CD4-positive, alpha-beta T cell treated with Interleukin-4 for 4 hours (primary cell): Measurements from ENCODE around the gene MRPL52.
"Not testable (repeated sequence)": the region's sequence is repeated elsewhere in the genome, so short reads cannot be mapped to it uniquely, and the experiment has no call there.

ENCODE experiments used
- DNase-seq: peaks from one replicate; pipeline ENCODE4 v3.0.0-alpha.2; 2020

Gene MRPL52

DNA sequence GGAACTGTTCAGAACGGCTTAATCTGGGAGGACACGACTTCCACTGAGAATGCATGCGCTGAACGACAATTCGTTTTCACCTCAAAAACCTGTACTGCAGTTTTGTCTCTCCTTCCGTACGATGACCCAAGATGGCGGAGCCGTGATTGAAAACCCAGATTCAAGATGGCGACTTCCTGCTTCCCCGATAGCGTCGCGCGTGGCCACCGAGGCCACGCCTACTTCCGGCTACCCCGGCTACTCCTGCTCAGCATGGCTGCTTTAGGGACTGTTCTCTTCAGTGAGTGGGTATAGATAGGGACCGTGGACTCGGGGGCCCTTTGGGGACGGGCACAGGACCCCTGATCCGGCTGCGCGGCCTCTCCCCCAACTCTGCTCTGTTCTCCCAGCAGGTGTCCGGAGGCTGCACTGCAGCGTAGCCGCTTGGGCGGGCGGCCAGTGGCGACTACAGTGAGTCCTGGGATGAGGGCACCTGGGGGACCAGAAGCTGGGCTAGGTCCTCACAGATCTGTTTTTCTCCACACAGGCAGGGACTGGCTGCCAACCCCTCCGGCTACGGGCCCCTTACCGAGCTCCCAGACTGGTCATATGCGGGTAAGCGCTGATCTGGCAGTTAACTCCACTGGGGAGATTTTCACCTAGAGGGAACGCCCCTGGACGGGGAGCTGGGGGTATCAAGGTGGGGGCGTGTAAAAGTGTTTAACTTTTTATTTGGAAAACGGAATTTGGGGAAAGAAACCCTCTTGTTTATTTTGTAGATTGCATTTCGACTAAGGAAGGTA lies at the start of gene MRPL52:
Gene MRPL52, plus strand, starts transcription at position 227 of the 782 bp plus-strand sequence. Its CDS starts 26 bp downstream, at position 253.
- peak; percentile 91 for DNase-seq

DNA sequence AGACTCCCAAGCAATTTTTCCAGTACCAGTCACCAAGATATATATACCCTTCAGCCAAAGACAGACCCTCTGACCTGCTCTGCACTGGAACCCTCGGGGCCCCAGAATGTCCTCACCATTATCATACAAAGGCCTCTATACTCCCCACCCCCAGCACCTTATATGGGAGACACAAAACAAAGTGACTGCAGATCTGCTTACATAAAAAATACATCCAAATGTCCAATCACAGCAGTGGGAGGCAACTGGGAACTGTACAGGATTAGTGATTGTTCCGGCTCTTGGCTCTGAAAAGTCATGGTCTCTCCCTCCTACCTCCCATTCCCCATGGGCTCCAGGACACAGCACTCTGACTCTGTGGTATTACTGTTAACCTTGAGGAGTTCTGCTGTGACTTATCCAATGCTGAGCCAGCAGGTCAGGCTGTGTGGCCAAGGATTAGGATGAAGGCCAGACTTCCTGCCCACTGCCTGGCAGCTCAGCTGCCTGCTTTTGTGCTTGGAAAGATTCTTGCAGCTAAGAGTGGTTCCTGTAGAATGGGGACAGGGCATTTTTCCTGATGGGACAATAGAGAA lies 49.5 kb upstream of the MRPL52 start:
- no peak for DNase-seq

DNA sequence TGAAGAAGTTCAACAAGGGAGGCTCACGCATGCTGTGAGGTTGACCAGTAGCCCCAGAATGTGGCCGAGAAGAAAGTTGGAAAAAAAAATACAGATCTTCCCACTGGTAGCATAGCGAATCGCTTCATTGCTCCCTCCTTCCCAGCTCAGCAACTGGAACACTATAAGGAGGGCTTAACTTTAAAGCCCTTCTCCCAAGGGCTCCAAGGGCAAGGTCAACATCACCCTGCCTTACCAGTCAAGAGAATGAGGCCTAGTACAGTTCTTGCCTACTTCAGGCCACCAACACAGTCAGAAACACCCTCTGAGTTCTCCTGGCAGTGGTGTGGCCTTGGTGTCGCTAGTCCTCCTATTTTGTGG lies 48.8 kb upstream of the MRPL52 start:
- DNase-seq: no peak

DNA sequence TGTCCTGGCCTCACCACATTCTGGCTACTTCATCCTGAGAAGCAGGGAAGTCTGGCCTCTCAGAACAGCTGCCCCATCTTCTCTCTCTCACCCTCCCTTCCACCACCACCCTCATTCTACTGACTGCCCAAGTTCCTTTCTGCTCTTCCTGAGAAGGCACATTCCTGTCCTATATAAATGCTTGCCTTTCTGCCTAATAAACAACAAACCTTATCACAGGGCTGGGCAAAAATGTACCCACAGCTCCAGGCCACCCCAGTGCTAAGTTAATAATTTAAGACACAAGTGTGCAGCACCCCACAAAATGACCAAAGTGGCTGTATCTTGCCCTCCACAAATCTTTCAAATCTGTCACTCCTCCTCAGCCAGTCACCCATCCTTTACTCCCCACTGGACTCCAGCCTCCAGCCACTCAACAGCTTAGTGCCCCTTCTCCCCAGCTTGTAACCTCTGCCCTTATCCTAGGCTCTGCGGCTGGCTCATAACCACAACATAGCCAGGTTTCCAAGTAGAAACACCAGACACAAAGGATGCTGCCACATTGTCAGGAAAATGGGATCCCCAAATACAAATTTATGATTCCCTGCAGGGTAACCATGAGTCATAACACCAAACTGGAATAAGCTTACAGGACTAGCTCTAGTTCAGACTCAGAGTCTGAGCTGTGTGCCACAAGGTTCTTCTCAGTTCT lies 48.2 kb upstream of the MRPL52 start:
- DNase-seq: no peak

DNA sequence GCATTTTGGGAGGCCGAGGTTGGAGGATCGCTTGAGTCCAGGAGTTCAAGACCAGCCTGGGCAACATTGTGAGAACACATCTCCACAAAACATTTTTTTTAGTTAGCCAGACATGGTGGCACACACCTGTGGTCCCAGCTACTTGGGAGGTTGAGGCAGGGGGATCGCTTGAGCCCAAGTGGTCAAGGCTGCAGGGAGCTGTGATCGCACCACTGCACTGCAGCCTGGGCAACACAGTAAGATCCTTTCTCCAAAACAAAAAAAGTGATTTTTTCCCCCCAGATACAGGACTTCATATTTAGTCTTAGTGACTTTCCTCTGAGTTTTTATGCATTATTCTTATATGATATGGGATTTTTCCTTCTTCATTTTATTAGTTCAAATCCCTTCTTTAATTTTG lies 43.0 kb upstream of the MRPL52 start:
- DNase-seq: no peak

DNA sequence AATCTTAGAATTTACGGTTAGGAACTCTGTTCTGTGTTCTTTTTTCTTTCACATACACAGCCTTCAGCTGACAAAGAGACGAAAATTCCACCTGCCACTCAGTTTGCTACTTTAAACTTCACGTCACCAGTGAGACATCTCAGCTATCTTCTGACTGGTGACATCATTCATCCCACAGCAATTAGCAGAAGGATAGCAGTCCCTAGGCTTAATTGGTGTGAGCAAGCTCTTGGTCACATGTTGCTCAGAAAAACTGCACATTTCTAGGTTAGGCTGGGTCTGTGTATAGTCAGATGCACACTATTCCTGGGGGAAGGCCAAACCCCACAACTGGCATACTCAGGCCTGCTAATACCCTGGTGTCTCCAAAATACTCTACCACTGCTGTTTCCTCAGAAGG lies 38.4 kb upstream of the MRPL52 start:
- no peak for DNase-seq

DNA sequence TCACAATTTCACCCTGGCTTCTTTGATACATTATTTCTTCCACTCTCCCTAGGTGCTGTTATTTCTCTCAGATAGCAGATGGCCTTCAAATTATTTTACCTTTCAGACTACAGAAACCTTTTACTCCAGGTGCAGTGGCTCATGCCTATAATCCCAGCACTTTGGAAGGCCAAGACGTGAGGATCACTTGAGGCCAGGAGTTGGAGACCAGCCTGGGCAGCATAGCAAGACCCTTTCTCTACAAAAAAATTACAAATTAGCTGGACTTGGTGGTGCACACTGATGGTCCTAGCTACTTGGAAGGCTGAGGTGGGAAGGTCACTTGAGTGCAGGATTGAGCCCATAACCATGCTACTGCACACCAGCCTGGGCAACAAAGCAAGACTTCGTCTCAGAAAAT lies 37.5 kb upstream of the MRPL52 start:
- no peak for DNase-seq

DNA sequence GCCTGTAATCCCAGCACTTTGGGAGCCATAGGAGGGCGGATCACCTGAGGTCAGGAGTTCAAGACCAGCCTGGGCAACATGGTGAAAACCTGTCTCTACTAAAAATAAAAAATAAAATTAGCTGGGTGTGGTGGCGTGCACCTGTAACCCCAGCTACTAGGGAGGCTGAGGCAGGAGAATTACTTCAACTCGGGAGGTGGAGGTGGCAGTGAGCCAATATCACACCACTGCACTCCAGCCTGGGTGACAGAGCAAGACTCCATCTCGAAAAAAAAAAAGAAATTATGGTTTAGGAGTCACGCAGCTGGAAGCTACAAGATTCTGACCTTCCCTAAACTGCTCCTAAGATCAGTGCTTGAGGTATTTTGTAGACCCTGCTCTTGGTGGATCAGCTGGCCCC lies 36.1 kb upstream of the MRPL52 start:
- DNase-seq: not testable (repeated sequence)

DNA sequence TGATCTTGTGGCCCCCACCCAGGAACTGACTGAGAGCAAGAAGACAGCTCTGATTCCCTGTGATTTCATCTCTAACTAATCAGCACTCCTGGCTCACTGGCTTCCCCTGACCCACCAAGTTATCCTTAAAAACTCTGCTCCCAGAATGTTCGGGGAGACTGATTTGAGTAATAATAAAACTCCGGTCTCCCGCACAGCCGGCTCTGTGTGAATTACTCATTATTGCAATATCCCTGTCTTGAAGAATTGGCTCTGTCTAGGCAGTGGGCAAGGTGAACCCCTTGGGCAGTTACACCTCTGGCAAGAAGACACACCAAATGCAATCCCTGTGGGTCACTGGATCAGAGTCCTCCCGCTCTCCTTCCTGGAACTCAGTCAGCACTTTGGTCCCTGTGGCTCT lies 35.7 kb upstream of the MRPL52 start:
- DNase-seq: no peak

DNA sequence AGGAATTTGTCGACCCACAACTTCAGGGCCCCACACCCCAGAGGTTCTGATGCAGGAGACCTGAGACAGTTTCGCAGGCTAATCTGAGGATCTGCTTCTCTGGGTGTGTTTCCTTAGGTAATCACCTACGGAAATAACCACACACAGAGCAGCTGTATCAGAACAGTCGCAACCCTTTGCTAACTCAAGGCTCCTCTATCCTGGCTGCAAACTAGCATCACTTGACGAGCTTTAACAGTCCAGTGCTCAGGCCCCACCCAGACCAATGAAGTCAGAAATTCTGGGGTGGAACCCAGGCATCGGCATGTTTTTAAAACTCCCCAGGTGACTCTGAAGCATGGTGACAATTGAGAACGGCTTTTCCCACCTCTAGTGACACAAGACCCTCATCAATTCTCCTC lies 35.1 kb upstream of the MRPL52 start:
- DNase-seq: no peak

DNA sequence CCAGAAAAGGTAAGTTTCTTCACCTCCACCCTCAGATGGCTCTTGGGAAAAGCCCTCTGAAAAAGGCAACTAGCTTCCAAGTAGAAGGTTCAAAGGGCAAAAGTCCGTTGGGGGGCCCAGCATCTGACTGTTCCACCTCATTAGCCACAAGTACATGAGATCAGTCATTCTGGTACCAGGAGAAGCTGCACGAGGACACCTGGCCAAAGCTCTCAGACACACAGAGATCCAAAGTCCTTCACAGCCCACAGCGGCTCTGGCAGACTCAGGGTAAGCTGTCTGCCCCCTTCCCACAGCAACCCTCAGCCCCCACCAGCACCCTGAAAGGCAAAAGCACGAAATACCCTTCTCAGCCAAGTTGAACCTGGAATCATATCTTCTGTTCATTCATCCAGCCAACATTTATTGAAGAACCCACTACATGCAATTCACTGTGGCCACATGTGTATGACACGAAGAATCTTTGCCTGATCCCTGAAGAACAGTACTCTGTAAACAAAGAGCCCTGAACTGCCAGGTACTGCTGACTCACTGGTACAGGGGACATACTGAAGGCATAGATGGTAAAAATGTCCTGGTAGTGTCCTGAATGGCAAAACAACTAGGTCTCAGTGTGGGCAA lies 33.5 kb upstream of the MRPL52 start:
- no peak for DNase-seq

DNA sequence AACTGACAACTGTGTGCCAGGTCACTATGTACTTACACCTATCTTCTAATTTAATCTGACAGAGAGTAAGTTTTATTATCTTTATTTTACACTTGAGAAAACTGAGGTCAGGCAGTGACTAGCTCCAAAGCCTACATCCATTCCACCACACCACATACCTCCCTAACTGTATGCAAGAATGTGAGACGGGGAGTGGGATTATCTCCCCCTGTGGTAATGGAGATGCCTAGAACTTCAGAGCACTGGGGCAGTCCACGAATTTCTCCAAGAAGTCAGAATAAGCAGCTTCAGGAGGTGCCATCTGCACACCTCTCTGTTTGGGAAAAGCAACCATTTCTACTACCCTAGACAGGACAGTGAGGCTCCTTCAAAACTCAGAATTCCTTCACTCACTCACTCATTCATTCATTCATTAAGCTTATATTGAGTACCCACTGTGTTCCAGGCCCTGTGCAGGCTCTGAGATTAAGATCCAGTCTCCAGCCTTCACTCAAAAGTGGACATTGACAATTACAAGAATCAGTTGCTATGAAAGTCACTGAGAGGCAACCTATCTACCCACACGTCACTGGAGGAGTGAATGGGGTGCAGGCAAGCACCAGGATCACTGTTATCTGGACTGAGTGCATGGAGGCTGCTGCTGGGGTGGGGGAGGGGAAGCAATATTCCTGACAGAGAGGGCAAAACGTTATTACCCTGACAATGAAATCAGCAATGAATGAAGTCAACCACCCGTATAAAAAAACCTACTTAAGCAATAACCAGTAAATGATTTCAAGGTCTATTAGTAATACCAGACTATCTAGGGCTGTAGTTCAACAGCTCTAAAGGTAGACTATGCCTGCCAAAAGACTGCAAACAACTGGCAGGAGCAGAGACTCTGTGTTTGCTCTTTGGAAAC lies 32.4 kb upstream of the MRPL52 start:
- DNase-seq: no peak

DNA sequence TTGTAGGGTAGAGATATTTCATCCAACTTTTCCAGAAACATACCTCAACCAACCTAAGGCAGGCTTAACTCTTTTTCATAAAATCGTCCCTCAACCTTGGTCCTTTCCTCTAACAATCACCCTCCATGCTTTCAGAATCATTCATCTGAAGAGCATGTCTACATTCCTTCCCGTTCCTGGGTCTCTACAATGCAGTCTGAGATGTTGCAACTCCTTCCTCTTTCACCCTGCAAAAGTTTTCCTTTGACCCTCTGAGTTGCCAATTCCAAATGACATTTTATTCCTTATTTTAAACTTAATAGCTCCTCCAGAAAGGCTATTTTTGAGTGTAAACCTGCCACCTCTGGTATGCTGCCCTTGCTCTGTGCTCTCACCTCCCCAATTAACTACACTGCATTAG lies 31.2 kb upstream of the MRPL52 start:
- no peak for DNase-seq

DNA sequence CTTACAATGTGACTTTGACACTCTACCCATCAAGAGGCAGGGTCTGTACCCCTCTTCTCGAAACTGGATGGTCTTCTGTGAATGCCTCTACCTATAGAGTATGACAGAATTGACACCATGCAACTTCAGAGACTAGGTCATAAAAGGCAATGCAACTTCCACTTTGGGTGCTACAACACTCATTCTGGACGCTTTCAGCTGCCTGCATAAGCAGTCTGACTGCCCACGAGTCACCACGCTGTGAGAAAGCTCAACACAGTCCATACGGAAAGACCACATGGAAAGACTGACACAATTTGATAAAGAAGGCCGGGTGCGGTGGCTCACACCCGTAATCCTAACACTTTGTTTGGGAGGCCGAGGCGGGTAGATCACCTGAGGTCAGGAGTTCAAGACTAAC lies 29.3 kb upstream of the MRPL52 start:
- no peak for DNase-seq

DNA sequence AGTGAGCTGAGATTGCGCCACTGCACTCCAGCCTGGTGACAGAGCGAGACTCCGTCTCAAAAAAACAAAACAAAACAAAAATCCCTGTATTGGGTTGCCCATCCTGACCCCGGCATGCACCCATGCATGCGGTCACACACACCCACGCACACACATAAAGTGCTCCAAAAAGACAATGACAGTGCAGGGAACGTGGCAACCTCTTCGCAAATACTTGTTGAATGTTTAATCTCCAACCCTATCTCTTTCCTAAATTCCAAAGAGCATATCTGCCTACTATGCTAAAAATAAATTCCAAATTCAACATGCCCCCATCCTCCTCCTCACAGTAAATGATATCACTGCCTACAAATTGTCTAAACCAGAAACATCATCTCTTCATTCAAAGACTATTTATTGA lies 28.0 kb upstream of the MRPL52 start:
- DNase-seq: no peak

DNA sequence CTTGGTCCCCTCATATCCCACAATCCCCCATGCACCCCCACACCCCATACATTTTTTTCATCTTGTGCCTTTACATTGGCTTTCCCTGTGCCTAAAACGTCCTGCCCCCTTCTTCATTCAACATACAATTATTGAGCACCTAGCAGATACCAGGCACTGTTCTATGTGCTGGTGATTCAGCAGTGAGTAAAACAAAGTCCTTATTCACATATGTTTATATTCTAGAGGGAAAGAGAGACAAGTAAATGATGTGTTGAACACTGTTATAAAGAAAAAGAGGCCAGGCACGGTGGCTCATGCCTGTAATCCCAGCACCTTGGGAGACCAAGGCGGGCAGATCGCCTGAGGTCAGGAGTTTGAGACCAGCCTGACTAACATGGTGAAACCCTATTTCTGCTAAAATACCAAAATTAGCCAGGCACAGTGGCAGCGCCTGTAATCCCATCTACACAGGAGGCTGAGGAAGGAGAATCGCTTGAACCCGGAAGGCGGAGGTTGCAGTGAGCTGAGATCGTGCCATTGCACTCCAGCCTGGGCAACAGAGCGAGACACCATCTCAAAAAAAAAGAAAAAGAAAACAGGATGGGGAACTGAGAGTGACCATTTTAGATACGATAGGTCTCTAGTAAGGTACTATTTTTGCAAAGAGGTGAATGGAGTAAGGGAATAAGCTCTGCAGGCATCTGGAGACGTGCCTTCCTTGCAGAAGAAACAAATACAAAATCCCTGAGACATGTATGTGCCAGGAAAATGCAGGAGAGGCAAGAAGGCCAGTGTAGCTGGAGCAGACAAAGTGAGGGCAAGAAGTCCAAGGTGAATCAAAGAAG lies 26.6 kb upstream of the MRPL52 start:
- DNase-seq: no peak

DNA sequence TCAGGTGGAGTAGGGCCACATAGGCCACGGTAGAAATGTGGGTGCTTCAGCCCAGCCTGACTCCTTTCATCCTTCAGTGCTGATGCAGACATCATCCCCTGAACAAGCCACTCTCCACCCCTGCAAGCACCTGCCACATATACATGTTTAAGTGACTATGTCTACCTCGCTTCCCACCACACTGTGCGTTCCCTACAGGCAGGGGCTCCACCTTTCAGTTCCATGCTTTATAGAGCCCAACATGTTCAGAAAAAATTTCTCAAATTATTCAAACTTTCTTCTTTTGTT lies 26.1 kb upstream of the MRPL52 start:
- no peak for DNase-seq

DNA sequence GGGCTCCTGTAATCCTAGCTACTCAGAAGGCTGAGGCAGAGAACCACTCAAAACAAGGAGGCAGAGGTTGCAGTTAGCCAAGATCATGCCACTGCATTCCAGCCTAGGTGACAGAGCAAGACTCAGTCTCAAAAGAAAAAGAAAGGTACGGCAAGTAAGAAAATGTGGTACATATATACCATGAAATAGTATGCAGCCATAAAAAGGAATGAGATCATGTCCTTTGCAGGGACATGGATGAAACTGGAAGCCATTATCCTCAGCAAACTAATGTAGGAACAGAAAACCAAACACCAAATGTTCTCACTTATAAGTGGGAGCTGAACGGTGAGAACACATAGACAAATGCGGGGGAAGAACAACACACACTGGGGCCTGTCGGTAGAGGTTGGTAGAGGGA lies 24.5 kb upstream of the MRPL52 start:
- DNase-seq: not testable (repeated sequence)

DNA sequence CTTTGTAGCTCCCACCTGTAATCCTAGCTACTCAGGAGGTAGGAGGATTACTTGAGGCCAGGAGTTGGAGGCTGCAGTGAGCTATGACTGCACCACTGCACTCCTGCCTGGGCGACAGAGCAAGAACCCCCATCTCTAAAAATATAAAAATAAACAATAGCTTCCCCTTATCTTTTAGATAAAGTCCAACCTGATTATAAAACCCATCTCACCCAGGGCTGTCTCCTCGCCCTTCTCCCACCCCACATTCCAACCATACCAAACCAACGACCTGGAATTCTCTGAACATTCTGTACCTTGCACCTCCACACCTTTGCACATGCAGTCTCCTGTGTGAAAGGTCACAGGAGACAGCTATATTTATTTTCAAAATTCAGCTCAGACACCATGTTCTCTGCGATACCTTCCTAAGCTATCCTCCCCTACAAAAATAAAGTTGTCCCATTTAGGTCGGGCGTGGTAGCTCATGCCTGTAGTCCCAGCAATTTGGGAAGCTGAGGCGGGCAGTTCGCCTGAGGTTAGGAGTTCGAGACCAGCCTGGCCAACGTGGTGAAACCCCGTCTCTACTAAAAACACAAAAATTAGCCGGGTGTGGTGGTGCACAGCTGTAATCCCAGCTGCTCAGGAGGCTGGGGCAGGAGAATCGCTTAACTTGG lies 22.1 kb upstream of the MRPL52 start:
- no peak for DNase-seq

DNA sequence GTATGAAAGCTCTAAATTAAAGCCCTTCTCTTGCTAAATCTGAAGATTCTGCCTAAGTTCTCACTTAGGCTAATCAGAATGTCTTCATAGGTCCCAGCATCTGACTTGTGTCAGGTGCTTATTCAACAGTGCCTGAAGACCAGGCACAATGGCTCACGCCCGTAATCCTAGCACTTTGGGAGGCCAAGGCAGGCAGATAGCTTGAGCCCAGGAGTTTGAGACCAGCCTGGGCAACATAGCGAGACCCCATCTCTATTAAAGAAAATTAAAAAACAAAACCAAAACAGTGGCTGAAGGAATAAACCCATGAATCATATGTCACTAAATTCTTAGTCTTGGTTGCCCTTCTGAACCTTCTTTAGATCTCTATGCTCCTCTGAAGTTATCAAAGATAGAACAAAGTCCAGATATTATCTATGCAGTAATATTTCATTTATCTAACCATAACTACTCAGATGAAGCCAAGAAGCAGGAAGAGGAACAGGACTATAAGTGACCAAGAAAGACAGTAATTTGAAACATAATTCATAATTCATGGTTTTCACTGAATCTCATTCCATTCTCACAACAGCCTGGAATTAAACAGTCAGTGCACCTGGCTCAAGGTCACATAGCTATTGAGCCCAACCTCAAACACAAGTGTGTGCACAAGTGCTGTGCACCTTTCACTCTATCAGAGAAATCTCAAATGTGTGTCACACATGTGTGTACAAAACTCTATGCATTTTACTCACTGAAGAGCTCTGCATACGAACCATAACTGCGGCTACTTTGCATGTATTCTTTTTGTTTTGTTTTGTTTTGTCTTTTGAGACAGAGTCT lies 21.1 kb upstream of the MRPL52 start:
- no peak for DNase-seq

DNA sequence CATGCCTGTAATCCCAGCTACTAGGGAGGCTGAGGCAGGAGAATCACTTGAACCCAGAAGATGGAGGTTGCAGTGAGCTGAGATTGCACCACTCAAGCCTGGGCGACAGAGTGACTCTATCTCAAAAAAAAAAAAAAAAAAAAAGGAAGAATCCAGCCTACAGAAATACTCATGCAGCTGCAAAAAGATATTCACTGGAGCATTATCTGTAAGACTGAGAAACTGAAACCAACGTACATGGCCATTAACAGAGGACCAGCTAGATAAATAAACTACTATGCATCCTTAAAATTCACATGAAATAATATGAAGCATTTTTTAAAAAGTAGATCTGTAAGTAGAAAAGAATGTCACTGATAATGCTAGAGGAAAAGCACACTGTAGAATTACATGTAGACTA lies 18.0 kb upstream of the MRPL52 start:
- DNase-seq: no peak
